GM18517 (cell line): ENCODE measurements around the gene FGFR4.

Source experiments
- ATAC-seq: cut with Tn5 transposase; IDR thresholded peaks from one replicate; pipeline ENCODE4 v1.9.1; 2021; ENCODE audit warnings: mild to moderate bottlenecking, moderate library complexity; ENCODE audit not compliant: unreplicated experiment

The FGFR4 gene

DNA sequence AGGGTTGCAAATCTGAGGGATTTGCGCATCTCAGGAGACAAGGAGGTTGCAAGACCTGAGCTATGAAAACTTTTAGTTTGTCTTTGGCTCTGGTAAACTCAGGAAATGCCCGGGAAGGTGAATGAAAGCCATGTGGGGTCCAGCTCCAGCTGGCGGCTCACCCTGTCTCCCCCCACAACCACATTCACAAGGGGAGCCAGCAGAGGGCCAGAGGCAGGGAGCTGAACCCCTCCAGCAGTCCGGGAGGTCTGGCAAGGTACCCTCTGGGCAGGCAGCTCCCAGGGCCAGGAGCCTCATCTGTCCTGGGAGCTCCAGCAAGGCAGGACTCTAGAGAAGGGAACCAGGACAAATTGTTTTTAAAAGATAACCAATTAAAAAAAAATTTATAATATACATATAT, 2.5 kb upstream of the FGFR4 start:
- no peak for ATAC-seq

DNA sequence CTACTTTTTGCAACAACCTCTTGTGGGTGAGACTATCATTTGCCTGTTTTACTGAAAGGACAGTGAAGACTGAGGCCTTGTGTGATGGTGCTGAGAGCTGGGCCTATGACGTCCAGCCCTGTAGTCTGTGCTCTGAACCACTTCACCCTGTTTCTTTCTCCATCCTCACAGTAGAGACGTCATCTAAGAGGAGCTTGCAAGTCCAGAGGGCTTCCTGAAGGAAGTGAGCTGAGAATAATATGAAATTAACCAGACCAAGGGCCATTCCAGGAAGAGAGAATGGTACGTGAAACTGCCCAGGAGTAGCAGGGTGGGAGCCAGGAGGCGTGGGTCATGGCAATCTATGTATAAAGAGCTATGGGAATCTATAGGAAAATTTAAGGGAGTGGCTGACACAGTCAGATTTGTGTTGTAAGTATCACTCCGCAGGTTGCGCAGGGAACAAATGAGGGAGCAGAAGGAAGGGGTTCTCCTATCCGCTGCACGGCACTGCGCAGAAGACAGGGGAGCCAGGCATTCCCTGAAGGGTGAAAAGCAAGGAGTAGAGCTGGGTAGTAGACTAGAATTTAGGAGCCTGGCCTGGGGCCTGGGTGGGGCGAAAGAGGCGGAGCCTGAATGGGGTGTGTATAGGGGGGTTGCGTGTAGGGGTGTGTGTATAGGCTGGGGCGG, 596 bp upstream of the FGFR4 start:
- ATAC-seq: peak; percentile 20

DNA sequence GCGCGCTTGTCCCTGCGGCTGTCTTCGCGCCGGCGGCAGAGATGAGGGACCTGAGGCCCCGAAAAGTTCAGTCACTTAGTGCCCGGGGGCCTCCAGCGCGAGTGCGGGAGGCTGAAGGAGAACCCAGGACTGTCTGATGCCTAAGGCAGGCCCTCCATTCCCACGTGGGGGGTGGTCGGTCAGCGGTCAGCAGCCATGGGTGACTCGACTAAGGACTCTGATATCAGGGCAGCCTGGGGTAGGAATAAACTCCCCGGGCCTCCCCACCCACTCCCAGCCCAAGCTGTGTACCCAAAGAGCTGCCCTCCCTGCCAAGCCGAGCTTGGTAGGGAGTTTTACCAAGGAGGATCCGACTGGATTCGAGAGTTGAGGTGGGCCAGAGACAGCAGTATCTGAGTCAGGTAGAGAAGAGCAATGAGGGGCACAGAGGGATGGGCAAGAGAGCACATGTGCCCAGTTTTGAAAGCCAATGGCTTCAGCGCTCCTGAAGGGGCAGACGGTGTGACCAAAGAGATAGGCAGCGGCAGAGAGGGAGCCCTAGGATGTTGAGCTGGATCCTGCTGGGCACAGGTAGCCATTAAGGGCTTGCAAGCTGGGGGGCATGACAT, 787 bp downstream of the FGFR4 start:
- no peak for ATAC-seq

DNA sequence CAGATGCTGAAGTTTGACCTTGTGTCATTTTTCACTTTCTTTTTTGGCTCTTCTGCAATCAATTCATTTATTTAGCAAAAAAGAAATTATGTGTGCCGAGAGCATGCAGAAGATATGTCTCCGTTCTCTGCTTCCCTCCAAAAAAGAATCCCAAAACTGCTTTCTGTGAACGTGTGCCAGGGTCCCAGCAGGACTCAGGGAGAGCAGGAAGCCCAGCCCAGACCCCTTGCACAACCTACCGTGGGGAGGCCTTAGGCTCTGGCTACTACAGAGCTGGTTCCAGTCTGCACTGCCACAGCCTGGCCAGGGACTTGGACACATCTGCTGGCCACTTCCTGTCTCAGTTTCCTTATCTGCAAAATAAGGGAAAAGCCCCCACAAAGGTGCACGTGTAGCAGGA, 2.4 kb downstream of the FGFR4 start:
- ATAC-seq: no peak

DNA sequence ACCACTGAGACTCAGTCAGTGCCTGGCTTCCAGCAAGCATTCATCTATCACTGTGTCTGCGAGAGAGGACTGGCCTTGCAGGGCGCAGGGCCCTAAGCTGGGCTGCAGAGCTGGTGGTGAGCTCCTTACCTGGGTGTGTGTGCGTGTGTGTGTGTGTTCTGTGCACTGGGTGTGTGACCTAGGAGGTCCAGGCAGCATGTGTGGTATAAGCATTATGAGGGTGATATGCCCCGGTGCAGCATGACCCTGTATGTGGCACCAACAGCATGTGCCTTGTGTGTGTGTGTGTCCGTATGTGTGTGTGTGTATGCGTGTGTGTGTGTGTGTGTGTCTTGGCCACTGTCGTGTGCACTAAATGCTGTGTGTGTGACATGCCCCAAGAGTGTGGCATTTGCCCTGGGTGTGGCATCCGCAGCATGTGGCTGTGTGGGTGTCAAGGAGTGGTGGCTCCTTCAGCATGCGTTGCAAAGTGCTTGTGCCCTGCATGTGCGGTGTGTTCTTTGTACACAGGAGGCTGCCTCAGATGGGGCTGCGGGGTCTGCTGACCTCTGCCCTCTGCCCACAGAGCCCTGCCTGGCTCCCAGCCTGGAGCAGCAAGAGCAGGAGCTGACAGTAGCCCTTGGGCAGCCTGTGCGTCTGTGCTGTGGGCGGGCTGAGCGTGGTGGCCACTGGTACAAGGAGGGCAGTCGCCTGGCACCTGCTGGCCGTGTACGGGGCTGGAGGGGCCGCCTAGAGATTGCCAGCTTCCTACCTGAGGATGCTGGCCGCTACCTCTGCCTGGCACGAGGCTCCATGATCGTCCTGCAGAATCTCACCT, 3.3 kb downstream of the FGFR4 start:
- no peak for ATAC-seq

DNA sequence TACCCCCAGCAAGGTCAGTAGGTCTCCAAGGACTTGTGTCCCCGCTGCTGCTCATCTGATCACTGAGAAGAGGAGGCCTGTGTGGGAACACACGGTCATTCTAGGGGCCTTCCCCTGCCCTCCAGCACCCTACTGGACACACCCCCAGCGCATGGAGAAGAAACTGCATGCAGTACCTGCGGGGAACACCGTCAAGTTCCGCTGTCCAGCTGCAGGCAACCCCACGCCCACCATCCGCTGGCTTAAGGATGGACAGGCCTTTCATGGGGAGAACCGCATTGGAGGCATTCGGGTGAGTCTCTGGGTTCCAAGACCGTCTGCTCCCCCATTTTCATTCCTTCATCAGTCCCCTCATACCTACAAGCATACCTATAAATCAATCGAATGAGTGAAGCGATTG, 4.1 kb downstream of the FGFR4 start:
- no peak for ATAC-seq

DNA sequence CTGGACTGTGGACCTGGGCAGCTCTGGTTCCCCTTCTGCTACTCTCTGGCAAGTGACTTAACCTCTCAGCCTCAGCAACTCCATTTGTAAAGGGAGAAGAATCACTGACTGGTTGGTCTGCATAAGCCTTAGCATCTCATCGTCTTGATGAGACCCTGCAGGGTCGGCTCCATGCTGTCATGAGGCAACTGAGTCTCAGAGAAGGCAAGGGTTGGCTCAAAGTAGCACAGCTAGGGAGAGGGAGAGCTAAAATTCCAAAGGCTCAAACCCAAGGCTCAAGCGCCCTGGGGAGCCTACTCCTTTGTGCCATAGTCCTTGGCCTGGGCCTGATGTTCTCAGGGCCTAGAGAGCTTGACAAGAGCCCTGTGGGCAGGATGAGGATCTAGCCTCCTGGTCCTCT, 4.5 kb downstream of the FGFR4 start:
- ATAC-seq: no peak

DNA sequence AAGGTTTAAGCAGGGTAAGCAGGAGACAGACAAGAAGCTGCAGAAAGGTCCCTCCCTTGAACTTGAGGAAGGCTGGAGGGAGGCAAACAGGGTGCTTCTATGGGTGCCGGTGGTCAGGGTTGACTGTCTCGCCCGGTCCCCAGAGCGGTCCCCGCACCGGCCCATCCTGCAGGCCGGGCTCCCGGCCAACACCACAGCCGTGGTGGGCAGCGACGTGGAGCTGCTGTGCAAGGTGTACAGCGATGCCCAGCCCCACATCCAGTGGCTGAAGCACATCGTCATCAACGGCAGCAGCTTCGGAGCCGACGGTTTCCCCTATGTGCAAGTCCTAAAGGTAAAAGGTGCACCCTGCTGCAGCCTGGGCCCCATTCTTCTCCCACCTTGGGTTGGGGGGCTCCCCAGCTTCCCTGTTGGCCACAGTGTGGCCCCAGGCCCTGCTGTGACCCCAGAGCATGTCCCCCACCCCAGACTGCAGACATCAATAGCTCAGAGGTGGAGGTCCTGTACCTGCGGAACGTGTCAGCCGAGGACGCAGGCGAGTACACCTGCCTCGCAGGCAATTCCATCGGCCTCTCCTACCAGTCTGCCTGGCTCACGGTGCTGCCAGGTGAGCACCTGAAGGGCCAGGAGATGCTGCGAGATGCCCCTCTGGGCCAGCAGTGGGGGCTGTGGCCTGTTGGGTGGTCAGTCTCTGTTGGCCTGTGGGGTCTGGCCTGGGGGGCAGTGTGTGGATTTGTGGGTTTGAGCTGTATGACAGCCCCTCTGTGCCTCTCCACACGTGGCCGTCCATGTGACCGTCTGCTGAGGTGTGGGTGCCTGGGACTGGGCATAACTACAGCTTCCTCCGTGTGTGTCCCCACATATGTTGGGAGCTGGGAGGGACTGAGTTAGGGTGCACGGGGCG, 5.7 kb downstream of the FGFR4 start:
- no peak for ATAC-seq

DNA sequence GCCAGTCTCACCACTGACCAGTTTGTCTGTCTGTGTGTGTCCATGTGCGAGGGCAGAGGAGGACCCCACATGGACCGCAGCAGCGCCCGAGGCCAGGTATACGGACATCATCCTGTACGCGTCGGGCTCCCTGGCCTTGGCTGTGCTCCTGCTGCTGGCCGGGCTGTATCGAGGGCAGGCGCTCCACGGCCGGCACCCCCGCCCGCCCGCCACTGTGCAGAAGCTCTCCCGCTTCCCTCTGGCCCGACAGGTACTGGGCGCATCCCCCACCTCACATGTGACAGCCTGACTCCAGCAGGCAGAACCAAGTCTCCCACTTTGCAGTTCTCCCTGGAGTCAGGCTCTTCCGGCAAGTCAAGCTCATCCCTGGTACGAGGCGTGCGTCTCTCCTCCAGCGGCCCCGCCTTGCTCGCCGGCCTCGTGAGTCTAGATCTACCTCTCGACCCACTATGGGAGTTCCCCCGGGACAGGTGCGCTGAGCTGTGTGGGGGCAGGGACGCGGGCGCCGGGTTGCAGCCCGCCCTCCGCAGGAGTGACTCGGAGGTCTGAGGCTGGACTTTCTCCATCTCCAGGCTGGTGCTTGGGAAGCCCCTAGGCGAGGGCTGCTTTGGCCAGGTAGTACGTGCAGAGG, 6.5 kb downstream of the FGFR4 start:
- ATAC-seq: no peak

DNA sequence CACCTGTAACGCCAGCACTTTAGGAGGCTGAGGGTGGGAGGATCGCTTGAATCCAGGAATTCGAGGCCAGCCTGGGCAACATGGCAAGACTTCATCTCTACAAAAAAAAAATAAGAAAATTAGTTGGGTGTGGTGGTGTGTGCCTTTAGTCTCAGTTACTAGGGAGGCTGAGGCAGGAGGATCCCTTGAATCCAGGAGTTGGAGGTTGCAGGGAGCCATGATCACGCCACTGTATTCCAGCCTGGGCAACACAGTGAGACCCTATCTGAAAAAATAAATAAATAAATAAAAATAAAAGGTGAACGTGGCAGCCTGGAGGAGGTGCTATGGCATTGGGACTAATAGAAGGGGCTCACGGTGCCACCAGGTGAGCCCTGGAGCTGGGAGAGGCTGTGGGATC, 7.1 kb downstream of the FGFR4 start:
- no peak for ATAC-seq

DNA sequence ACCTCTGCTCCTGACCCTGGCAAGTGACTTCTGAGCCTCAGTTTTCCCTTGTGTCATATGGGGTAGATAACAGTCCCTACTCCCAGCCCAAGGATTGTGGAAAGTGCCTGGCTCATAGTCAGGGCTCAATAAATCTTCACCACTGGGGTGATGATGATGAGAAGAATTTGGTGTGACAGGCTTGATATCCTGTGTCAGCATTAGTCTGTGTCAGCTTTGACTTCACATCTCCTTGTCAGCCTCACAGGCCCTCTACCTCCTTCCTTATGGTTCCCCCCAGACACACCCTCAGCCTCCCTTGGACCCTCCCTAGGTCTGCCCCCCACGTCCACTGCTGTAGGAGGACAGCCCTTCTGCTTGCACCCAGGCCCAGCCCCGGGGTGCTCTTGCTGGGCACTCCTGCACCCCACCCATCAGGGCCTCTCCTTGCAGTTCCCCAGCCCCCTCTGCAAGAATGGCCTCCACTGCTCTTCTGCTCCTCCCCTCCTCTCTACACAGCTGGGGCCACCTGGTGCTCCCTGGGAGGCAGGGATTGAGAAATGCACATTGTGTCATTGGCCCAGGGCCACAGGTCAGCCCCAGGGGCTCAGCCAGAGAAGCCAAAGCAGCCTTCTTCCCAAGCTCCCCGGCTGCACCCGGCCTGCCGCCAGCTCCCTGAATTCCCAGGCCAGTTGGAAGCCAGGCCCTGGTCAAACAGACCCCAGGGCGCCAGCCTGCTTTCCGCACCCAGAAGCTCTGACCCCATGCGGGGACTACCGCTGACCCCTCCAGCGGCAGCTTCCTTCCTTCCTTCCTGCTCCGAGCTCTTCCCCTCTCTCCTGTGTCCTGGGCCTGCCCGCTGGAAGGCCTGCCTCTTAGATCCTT, 7.7 kb downstream of the FGFR4 start:
- ATAC-seq: no peak

DNA sequence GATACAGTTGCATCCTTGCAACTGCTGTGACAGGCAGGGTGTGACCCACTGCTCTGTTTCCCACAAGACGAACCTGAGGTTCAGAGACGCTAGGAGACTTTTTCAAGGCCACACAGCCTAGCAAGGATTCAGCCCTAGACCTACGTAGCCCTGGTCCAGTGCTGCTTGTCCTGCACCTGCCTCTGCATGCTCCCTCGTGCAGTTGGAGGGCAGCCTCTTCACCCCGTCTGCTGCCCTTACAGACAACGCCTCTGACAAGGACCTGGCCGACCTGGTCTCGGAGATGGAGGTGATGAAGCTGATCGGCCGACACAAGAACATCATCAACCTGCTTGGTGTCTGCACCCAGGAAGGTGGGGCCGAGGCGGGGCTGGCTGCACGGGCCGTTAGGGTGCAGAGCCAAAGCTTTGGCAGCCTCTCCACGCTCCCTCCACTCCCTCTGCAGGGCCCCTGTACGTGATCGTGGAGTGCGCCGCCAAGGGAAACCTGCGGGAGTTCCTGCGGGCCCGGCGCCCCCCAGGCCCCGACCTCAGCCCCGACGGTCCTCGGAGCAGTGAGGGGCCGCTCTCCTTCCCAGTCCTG, 8.5 kb downstream of the FGFR4 start:
- ATAC-seq: no peak

DNA sequence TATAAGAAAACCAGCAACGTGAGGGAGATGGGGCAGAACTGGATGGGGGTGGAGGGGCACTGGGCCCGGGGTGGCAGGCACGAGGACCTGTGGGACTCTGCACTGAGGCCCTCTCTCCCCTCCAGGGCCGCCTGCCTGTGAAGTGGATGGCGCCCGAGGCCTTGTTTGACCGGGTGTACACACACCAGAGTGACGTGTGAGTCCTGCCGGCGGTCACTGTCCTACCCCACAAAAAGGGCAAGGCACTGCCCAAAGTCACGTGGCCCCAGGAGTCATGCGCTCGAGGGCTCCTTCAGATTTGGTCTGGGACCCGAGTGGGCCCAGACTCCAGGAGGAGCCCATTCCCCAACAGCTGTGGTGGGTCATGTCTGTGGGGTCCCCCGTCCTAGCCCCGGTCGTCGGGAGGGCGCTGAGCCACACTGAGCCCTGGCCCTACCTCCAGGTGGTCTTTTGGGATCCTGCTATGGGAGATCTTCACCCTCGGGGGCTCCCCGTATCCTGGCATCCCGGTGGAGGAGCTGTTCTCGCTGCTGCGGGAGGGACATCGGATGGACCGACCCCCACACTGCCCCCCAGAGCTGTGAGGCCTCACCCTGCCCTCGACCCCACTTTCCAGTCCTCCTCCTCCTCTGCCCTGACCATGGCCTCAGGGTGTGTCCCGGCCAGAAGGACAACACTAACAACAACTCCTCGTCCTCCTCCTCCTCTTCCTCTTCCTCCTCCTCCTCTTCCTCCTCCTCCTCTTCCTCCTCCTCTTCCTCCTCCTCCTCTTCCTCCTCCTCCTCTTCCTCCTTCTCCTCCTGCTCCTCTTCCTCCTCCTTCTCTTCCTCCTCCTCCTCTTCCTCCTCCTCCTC, 9.7 kb downstream of the FGFR4 start:
- ATAC-seq: no peak

DNA sequence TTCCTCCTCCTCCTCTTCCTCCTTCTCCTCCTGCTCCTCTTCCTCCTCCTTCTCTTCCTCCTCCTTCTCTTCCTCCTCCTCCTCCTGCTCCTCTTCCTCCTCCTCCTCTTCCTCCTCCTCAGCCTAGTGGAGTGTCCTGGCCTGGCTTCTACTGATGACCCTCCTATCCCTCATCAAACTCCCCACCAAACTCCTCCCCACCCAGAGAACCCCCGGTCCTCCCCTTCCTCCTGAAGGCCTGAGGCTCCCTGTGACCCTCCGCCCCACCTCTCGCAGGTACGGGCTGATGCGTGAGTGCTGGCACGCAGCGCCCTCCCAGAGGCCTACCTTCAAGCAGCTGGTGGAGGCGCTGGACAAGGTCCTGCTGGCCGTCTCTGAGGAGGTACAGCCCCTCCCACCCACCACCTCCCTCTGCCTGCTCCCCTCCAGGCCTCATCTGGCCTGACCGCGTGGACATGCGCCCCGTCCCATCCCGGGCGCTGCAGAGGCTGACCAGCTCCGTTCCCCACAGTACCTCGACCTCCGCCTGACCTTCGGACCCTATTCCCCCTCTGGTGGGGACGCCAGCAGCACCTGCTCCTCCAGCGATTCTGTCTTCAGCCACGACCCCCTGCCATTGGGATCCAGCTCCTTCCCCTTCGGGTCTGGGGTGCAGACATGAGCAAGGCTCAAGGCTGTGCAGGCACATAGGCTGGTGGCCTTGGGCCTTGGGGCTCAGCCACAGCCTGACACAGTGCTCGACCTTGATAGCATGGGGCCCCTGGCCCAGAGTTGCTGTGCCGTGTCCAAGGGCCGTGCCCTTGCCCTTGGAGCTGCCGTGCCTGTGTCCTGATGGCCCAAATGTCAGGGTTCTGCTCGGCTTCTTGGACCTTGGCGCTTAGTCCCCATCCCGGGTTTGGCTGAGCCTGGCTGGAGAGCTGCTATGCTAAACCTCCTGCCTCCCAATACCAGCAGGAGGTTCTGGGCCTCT, 10.6 kb downstream of the FGFR4 start:
- no peak for ATAC-seq

DNA sequence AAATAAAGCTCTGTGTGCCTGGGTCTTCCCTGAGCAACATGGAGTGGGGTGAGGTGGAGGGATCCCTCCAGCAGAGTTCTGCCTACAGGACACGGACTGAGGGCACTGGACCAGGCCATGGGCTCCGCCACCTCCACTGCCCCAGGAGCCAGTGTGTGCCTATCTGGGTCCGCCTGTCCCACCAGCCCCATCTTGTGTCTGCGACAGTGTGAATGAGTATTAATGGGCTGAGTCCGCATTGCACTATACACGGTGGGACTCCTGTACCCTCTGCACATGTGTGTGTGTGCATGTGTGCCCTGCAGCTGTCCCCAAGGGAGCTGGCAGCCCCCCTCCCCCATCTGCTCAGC, 11.4 kb downstream of the FGFR4 start:
- no peak for ATAC-seq

DNA sequence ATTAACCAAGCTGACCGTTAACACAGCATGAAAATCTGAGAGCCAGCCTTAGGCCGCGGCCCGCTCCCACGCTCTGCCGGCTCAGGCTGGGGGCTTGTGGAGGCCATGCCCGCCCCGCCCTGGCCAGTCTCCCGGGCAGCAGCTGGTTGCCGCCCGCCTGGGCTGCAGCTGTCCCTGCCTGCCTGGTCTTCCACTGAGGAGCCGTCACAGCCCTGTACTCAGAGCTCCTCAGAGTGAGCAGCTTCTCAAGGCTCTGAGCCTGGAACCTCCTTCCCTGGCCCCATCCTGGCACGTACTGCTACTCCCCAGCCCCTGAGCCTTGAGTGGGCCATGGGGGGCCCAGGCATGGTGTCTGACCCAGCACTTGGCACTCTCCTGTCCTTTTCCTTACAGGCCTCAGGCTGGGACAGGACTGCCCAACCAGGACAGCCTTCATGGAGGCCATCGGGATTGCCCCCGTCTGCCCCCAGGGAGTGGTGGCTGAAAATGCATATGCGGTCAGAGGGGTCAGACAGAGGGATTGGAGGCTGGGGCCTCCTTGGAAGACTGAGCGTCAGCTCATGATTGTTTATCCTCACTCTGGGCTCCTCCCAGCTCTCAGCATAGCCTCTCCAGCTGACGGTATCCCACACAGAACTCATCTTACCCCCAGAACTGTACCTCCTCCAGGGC, 11.9 kb downstream of the FGFR4 start:
- ATAC-seq: no peak
